ENCODE data around the gene MT1E. TPM values are rescaled to one million over a fixed set of nuclear protein-coding genes. Genes with fewer than 3 reads are reported as not detected.

The MT1E gene
- total RNA-seq, 2 donors from 2014 or later, result 106 to 214 TPM

- no peak for ATAC-seq (ENCODE audit: insufficient number of reproducible peaks, low FRiP score, low read depth)
- no peaks in the 10 kb centered on the region for H3K27me3 ChIP-seq (replicated peaks; ENCODE audit: insufficient read depth)
- no peaks in the 10 kb centered on the region for H3K9me3 ChIP-seq
- no peaks in the 10 kb centered on the region for H3K4me1 ChIP-seq (ENCODE audit: control insufficient read depth in 1 of 2, low read depth in 2 of 2)
- H3K27ac ChIP-seq, result no peak overlapping the region
- H3K36me3 ChIP-seq, result no peaks in the 10 kb centered on the region
- no peak for DNase-seq (ENCODE audit: low spot score)
- no peak overlapping the region for H3K4me3 ChIP-seq
- TF ChIP-seq CTCF (IDR thresholded peaks at IDR 0.05), result no peak
Observed at GRCh38 chr16:56649820-56650219, 24.2 kb downstream of the MT1E start.

GRCh38 chr16:56651586-56651985, 26.0 kb downstream of the MT1E start, which contains the start of gene MT1B:
TSS of gene MT1B (plus strand) at chr16:56651886. CDS start at chr16:56651954, 68 bp downstream.
- Histone ChIP-seq H3K9me3 (no peaks in the 10 kb centered on the region), H3K27me3 (replicated peaks; ENCODE audit: insufficient read depth) (no peaks in the 10 kb centered on the region), H3K27ac (no peak within 1 kb of the TSS), H3K4me3 (no peak within 1 kb of the TSS), H3K36me3 (no peaks in the 10 kb centered on the region), H3K4me1 (ENCODE audit: control insufficient read depth in 1 of 2, low read depth in 2 of 2) (no peaks in the 10 kb centered on the region)
- no peak for DNase-seq (ENCODE audit: low spot score)
- TF ChIP-seq CTCF (IDR thresholded peaks at IDR 0.05), result no peak
- ATAC-seq (ENCODE audit: insufficient number of reproducible peaks, low FRiP score, low read depth), result no peak

GRCh38 chr16:56652600-56652999, 27.0 kb downstream of the MT1E start:
- Histone ChIP-seq H3K9me3 (no peaks in the 10 kb centered on the region), H3K36me3 (no peaks in the 10 kb centered on the region), H3K4me3 (no peak overlapping the region), H3K27me3 (replicated peaks; ENCODE audit: insufficient read depth) (no peaks in the 10 kb centered on the region), H3K4me1 (ENCODE audit: control insufficient read depth in 1 of 2, low read depth in 2 of 2) (peaks cover 4 to 5% of the 10 kb centered on the region in 2 donors), H3K27ac (no peak overlapping the region)
- TF ChIP-seq CTCF (IDR thresholded peaks at IDR 0.05), result no peak
- ATAC-seq (ENCODE audit: insufficient number of reproducible peaks, low FRiP score, low read depth) (no peak), DNase-seq (ENCODE audit: low spot score) (no peak)

- no peaks in the 10 kb centered on the region for H3K9me3 ChIP-seq
- no peaks in the 10 kb centered on the region for H3K27me3 ChIP-seq (replicated peaks; ENCODE audit: insufficient read depth)
- TF ChIP-seq CTCF (IDR thresholded peaks at IDR 0.05), result no peak
- H3K27ac ChIP-seq, result no peak overlapping the region
- peaks cover 10 to 11% of the 10 kb centered on the region in 2 donors for H3K4me1 ChIP-seq (ENCODE audit: control insufficient read depth in 1 of 2, low read depth in 2 of 2)
- DNase-seq (ENCODE audit: low spot score) (no peak), ATAC-seq (ENCODE audit: insufficient number of reproducible peaks, low FRiP score, low read depth) (no peak)
- no peaks in the 10 kb centered on the region for H3K36me3 ChIP-seq
- H3K4me3 ChIP-seq, result no peak overlapping the region
Observed at GRCh38 chr16:56653218-56653617, 27.6 kb downstream of the MT1E start.

GRCh38 chr16:56657555-56658326, 32.2 kb downstream of the MT1E start, which contains the start of gene MT1F:
TSS of gene MT1F (plus strand) at chr16:56657959. CDS start at chr16:56658059, 100 bp downstream.
- Histone ChIP-seq H3K4me3 (peak within 1 kb of the TSS; percentile 73), H3K27ac (no peak within 1 kb of the TSS), H3K36me3 (no peaks in the 10 kb centered on the region), H3K9me3 (no peaks in the 10 kb centered on the region), H3K27me3 (replicated peaks; ENCODE audit: insufficient read depth) (no peaks in the 10 kb centered on the region), H3K4me1 (ENCODE audit: control insufficient read depth in 1 of 2, low read depth in 2 of 2) (peaks cover 14 to 16% of the 10 kb centered on the region in 2 donors)
- no peak for TF ChIP-seq CTCF (IDR thresholded peaks at IDR 0.05)
- DNase-seq (ENCODE audit: low spot score) (no peak), ATAC-seq (ENCODE audit: insufficient number of reproducible peaks, low FRiP score, low read depth) (no peak)
